ENCODE data around the gene ASXL3. TPM values are rescaled to one million over a fixed set of nuclear protein-coding genes. Genes with fewer than 3 reads are reported as not detected.
A peak's percentile ranks its signal among the peaks of the same experiment; 100 is the strongest.

ASXL3 gene
- total and polyA plus RNA-seq, 10 of the 15 experiments (the other 5 are each of a cell fraction or from before 2014, with no cell fraction given): 0.15 TPM; not detected in 9

- RAD21 ChIA-PET (ENCODE audit: unreplicated experiment): no interaction called here
- BruUV-seq (replicated peaks): no TSS peak
- intact Hi-C loops (cut with micrococcal nuclease; ENCODE audit: unreplicated experiment): no loop called here
- Histone ChIP-seq H4K20me1 (ENCODE audit: control insufficient read depth, insufficient read depth) (no peaks in the 10 kb centered on the region), H3K4me3 (no peak overlapping the region), H2AFZ (ENCODE audit: control insufficient read depth, low read depth, low read length) (no peak overlapping the region), H3K27me3 (replicated peaks in 1 of 2; ENCODE audit: control insufficient read depth in 2 of 2, insufficient read depth in 2 of 2, low read length in 1 of 2) (peaks cover 6 to 12% of the 10 kb centered on the region in 2 experiments), H3K9me3 (replicated peaks; ENCODE audit: control insufficient read depth, insufficient read depth, low read length) (no peaks in the 10 kb centered on the region), H3K4me2 (ENCODE audit: control insufficient read depth, insufficient read depth) (no peak overlapping the region), H3K4me1 (ENCODE audit: control insufficient read depth, insufficient read depth, low read length) (no peaks in the 10 kb centered on the region; the same call in 1 of the 2 replicates), H3K79me2 (ENCODE audit: control insufficient read depth, insufficient read depth, low read length) (no peaks in the 10 kb centered on the region), H3K27ac (ENCODE audit: control insufficient read depth, insufficient read depth) (no peak overlapping the region), H3K9ac (ENCODE audit: control insufficient read depth, insufficient read depth, low read length) (no peak overlapping the region), H3K36me3 (ENCODE audit: control insufficient read depth in 2 of 2, insufficient read depth in 2 of 2, low read length in 1 of 2) (no peaks in the 10 kb centered on the region)
- ATAC-seq: no peak
- CTCF ChIA-PET: no interaction called here
- SMC1A ChIA-PET (ENCODE audit: uncharacterized antibody, unreplicated experiment): no interaction called here
- in situ Hi-C loops (cut with MboI): no loop called here
- POLR2A ChIA-PET: no interaction called here
- TF ChIP-seq SPI1 (IDR thresholded peaks at IDR 0.05; ENCODE audit: borderline replicate concordance, insufficient read depth, low read depth, low read length): peak; percentile 54; the same call in 1 of the 2 replicates
- TF ChIP-seq RAD21 (IDR thresholded peaks at IDR 0.05; ENCODE audit: insufficient read depth, low read depth, low read length): no peak
- DNase-seq (ENCODE audit: low read depth, low spot score): no peak
- WGBS (ENCODE audit: insufficient coverage, insufficient replicate concordance, low lambda C conversion rate, missing lambda C conversion rate): 6% methylated on average over 5 of the region's 5 CpGs
- no peak for FAIRE-seq
These were observed 896 bp upstream of the ASXL3 start for GRCh38 chr18:33576999-33577646.

- RAD21 ChIA-PET (ENCODE audit: unreplicated experiment): no interaction called here
- in situ Hi-C loops (cut with MboI) (no loop called here), intact Hi-C loops (cut with micrococcal nuclease; ENCODE audit: unreplicated experiment) (no loop called here)
- peaks cover 6 to 12% of the 10 kb centered on the region in 2 experiments for H3K27me3 ChIP-seq (replicated peaks in 1 of 2; ENCODE audit: control insufficient read depth in 2 of 2, insufficient read depth in 2 of 2, low read length in 1 of 2)
- H3K9me3 ChIP-seq (replicated peaks; ENCODE audit: control insufficient read depth, insufficient read depth, low read length): no peaks in the 10 kb centered on the region
- SMC1A ChIA-PET (ENCODE audit: uncharacterized antibody, unreplicated experiment): no interaction called here
- no peak for ATAC-seq
- FAIRE-seq: no peak
- no peak for DNase-seq (ENCODE audit: low read depth, low spot score)
- H3K4me2 ChIP-seq (ENCODE audit: control insufficient read depth, insufficient read depth): peak overlapping the region; percentile 39; the same call in 1 of the 2 replicates
- peak; percentile 64 for TF ChIP-seq SUZ12 (IDR thresholded peaks at IDR 0.05; ENCODE audit: unreplicated experiment)
- no peak for TF ChIP-seq EED (IDR thresholded peaks at IDR 0.05; ENCODE audit: low read depth)
- no peak overlapping the region for H3K9ac ChIP-seq (ENCODE audit: control insufficient read depth, insufficient read depth, low read length)
- H3K27ac ChIP-seq (ENCODE audit: control insufficient read depth, insufficient read depth): no peak overlapping the region
- no peaks in the 10 kb centered on the region for H4K20me1 ChIP-seq (ENCODE audit: control insufficient read depth, insufficient read depth)
- H3K4me3 ChIP-seq: no peak overlapping the region
- no peaks in the 10 kb centered on the region for H3K79me2 ChIP-seq (ENCODE audit: control insufficient read depth, insufficient read depth, low read length)
- H3K4me1 ChIP-seq (ENCODE audit: control insufficient read depth, insufficient read depth, low read length): no peaks in the 10 kb centered on the region; the same call in 1 of the 2 replicates
- H3K36me3 ChIP-seq (ENCODE audit: control insufficient read depth in 2 of 2, insufficient read depth in 2 of 2, low read length in 1 of 2): no peaks in the 10 kb centered on the region
- CTCF ChIA-PET: no interaction called here
- POLR2A ChIA-PET: no interaction called here
- 2% methylated on average over 25 of the region's 80 CpGs for WGBS (ENCODE audit: insufficient coverage, insufficient replicate concordance, low lambda C conversion rate, missing lambda C conversion rate)
- H2AFZ ChIP-seq (ENCODE audit: control insufficient read depth, low read depth, low read length): no peak overlapping the region
- no TSS peak for BruUV-seq (replicated peaks)
These were observed 714 bp downstream of the ASXL3 start for GRCh38 chr18:33578518-33579348.

Data from GM12878 (cell line).